Endothelial cell of coronary artery (primary cell): ENCODE data around the gene C15orf61. TPM values are rescaled to one million over a fixed set of nuclear protein-coding genes. Genes with fewer than 3 reads are reported as not detected.

Source experiments
- total RNA-seq: library from RNA; depleted of rRNA; stranded (reverse); fragments of >200 nt; gene quantifications from 2 replicates; pipeline ENCODE4 v1.2.3, GENCODE V29; 2014

C15orf61 gene
- total RNA-seq: 1.3 and 1.4 TPM in 2 replicates

GRCh38 chr15:67521029-67521782 lies at the start of gene C15orf61:
TSS of gene C15orf61 (plus strand) at chr15:67521131. CDS start at chr15:67521249, 118 bp downstream.

DNA sequence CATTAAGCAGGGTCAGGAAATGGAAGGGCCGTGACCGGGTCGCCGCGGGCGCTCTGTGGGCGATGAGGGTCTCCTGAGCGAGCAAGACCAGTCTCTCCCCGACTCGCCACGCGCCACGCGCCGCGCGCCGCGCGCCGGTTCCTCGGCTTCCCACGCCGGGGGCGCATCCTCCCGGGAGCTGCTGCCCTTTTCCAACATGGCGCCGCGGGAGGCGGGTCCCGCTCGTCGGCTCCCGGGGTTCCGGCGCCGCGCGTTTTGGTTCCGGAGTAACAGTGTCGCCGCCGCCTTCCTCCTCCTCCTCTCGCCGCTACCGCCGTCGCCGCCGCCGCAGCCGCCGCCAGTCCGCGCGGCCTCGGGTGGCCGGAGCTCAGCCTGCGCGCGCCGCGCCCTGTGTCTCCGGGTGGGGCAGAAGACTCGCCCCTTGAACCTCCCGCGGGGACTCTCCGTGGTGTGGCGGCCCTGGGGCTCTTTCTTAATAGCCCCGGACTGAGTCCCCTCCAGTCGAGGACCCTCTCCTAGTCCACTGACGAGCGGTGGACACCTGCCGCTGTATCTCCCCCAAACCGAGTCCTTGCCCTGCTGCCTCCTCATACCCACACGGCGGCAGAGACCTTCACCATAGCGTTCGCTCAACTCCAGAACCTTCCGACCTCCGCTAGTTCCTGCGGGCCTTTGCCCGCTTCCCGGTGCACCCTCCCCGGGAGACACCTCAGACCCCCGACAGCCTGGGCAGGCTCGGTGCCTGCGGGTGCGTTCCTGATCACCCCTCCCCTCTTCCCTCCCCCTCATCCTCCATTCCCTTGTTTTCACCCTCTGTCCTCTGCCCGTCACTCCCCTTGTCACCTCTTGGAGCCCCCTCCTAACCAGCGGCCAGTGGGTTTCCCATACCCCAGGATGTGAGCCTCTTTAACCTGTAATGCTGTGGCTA lies 21.8 kb downstream of the C15orf61 start, which contains the start of gene MAP2K5:
MAP2K5 (plus strand) TSS at position 284 of the 928 bp plus-strand sequence; CDS start at position 917, 633 bp downstream.

Other genes with a start within 250 kb of the C15orf61 start
- gene MAP2K5, start 21.6 kb downstream of the C15orf61 start, total RNA-seq: 2.8 and 5.0 TPM in 2 replicates